Endothelial cell of umbilical vein (primary cell): Measurements from ENCODE around the gene VIPR2. TPM values are rescaled to one million over a fixed set of nuclear protein-coding genes. Genes with fewer than 3 reads are reported as not detected.

Experiments used
- BruUV-seq: library from RNA; stranded (reverse); fragments of 400-500 nt; replicated peaks from 2 replicates; lab custom pipeline; 2021; lab: Mats Ljungman, UMichigan
- CTCF ChIA-PET: fragments of 300-600, 350-600 bp; sonication (Branson Sonifier 250); formaldehyde crosslinking; loops from one replicate; lab custom pipeline; 2021; ENCODE audit warnings: antibody characterized with exemption, inconsistent platforms; lab: Charles Lee
- POLR2A ChIA-PET: fragments of 300-600, 350-600 bp; sonication (Branson Sonifier 250); formaldehyde crosslinking; loops from one replicate; lab custom pipeline; 2021; ENCODE audit warnings: antibody characterized with exemption, inconsistent platforms; lab: Charles Lee
- DNase-seq: peaks from one replicate; pipeline ENCODE4 v3.0.0-alpha.2; 2011; ENCODE audit warnings: low read depth, low spot score
- FAIRE-seq: peaks from 2 replicates; lab custom pipeline; 2011; peaks lifted over from hg19 to GRCh38; lab: Jason Lieb, UNC
- H2AFZ ChIP-seq: 2 replicates; pipeline ENCODE4 v1.6.0; 2012; ENCODE audit warnings: low read depth, low read length, control low read depth, inconsistent platforms
- H3K27ac ChIP-seq: 2 replicates; pipeline ENCODE4 v1.5.1; 2011; ENCODE audit warnings: low read depth, mild to moderate bottlenecking, control low read depth, low read length, moderate library complexity; ENCODE audit not compliant: insufficient read depth
- H3K27me3 ChIP-seq, 2 experiments: 2 replicates each; pipeline versions ENCODE4 v1.6.0 to v1.6.1; 2011; ENCODE audit warnings: low read length in 2 of 2, mixed read lengths in 1 of 2; ENCODE audit not compliant: control insufficient read depth in 2 of 2, insufficient read depth in 2 of 2
- H3K36me3 ChIP-seq, 2 experiments: 2 replicates in 1 of 2; 3 replicates in 1 of 2; pipeline ENCODE4 v1.5.1; 2011; ENCODE audit warnings: low read length in 2 of 2, mild to moderate bottlenecking in 1 of 2, moderate library complexity in 1 of 2; ENCODE audit not compliant: control insufficient read depth in 2 of 2, insufficient read depth in 2 of 2; ENCODE audit errors: extremely low read depth in 1 of 2
- H3K4me1 ChIP-seq: 3 replicates; pipeline ENCODE4 v1.5.1; 2011; ENCODE audit warnings: mild to moderate bottlenecking, low read length; ENCODE audit not compliant: control insufficient read depth, insufficient read depth; ENCODE audit errors: extremely low read depth
- H3K4me2 ChIP-seq: 2 replicates; pipeline ENCODE4 v1.6.1; 2011; ENCODE audit warnings: low read length, control low read depth, mixed read lengths; ENCODE audit not compliant: insufficient read depth
- H3K4me3 ChIP-seq, 3 experiments: fragments of 200-600 bp in 1 of 3; sonication (generic), shearing (Covaris generic) in 1 of 3; replicated peaks in 1 of 3; 2 replicates each; pipeline ENCODE4 v1.5.1; 2011 to 2016; ENCODE audit warnings: control low read depth in 3 of 3, low read length in 3 of 3, mild to moderate bottlenecking in 2 of 3, inconsistent platforms in 1 of 3, low read depth in 1 of 3, moderate library complexity in 1 of 3; ENCODE audit not compliant: insufficient read depth in 1 of 3
- H3K79me2 ChIP-seq: 2 replicates; pipeline ENCODE4 v1.6.0; 2012; ENCODE audit warnings: low read length, inconsistent platforms; ENCODE audit not compliant: control insufficient read depth, insufficient read depth
- H3K9ac ChIP-seq: replicated peaks from 2 replicates; pipeline ENCODE3; 2011; ENCODE audit warnings: low read length, control low read depth; ENCODE audit not compliant: insufficient read depth; ENCODE audit errors: extremely low read depth
- H3K9me1 ChIP-seq: replicated peaks from 3 replicates; pipeline ENCODE4 v1.6.0; 2011; ENCODE audit warnings: mild to moderate bottlenecking, low read length; ENCODE audit not compliant: control insufficient read depth, insufficient read depth; ENCODE audit errors: extremely low read depth
- H3K9me3 ChIP-seq: replicated peaks from 2 replicates; pipeline ENCODE4 v1.5.1; 2012; ENCODE audit warnings: low read length, inconsistent platforms; ENCODE audit not compliant: control insufficient read depth, insufficient read depth
- H4K20me1 ChIP-seq: replicated peaks from 2 replicates; pipeline ENCODE3; 2011; ENCODE audit warnings: mild to moderate bottlenecking, low read length; ENCODE audit not compliant: control insufficient read depth, insufficient read depth; ENCODE audit errors: extremely low read depth
- EZH2 ChIP-seq: IDR thresholded peaks from 2 replicates; pipeline ENCODE4 v1.6.1; 2012; ENCODE audit warnings: borderline replicate concordance, low read depth, mild to moderate bottlenecking, moderate library complexity, low read length, inconsistent platforms; ENCODE audit not compliant: severe bottlenecking
- FOS ChIP-seq: IDR thresholded peaks from 2 replicates; pipeline ENCODE4 v1.6.1; 2011; ENCODE audit warnings: mild to moderate bottlenecking, low read length, moderate library complexity, borderline replicate concordance; ENCODE audit not compliant: insufficient read depth
- GATA2 ChIP-seq: IDR thresholded peaks from 2 replicates; pipeline ENCODE4 v1.7.0; 2011; ENCODE audit warnings: low read depth, mild to moderate bottlenecking, moderate library complexity, mixed read lengths, low read length; ENCODE audit not compliant: insufficient read length, insufficient read depth
- JUN ChIP-seq: IDR thresholded peaks from 2 replicates; pipeline ENCODE4 v1.6.1; 2011; ENCODE audit warnings: borderline replicate concordance, low read depth; ENCODE audit not compliant: insufficient read length, insufficient read depth
- MYC ChIP-seq: IDR thresholded peaks from one replicate; pipeline ENCODE4 v1.6.1; 2011; ENCODE audit warnings: mild to moderate bottlenecking, low read depth, low read length
- POLR2A ChIP-seq: IDR thresholded peaks from 2 replicates; pipeline ENCODE4 v1.6.1; 2012; ENCODE audit warnings: low read depth, mild to moderate bottlenecking, control low read depth, low read length
- POLR2AphosphoS5 ChIP-seq: IDR thresholded peaks from 2 replicates; pipeline ENCODE4 v1.6.1; 2012; ENCODE audit warnings: low read depth, mild to moderate bottlenecking, control low read depth, low read length, moderate library complexity; ENCODE audit not compliant: insufficient read depth
- dilution Hi-C: fragments of 300-500 bp; cut with MboI; formaldehyde crosslinking; loops from one replicate; pipeline ENCODE4 v1.15.0; 2019; ENCODE audit warnings: low sequenced_read_pairs; ENCODE audit not compliant: extremely low pct_ligation_motif_present
- intact Hi-C: fragments of 100-400 bp; cut with micrococcal nuclease; formaldehyde crosslinking; loops from one replicate; pipeline ENCODE4 v1.10.0; 2022
- polyA plus RNA-seq, 4 experiments: library from polyadenylated mRNA; depleted of rRNA in 3 of 4; stranded (reverse) in 3 of 4; unstranded in 1 of 4; fragments of >200 nt; gene quantifications; 2 replicates each; pipeline versions ENCODE4 v1.2.1 to v1.2.3, GENCODE V29; 2011 to 2012; ENCODE audit warnings: missing spikeins in 1 of 4
- total RNA-seq: library from RNA; stranded (reverse); gene quantifications from 2 replicates; pipeline ENCODE4 v1.2.3, GENCODE V29; 2021
- TF ChIP-seq, protein P1 (sequence below): IDR thresholded peaks from 2 replicates; pipeline ENCODE4 v1.6.1; 2011; ENCODE audit not compliant: insufficient read depth, insufficient read length
- TF ChIP-seq, protein P2 (sequence below), 2 donors: IDR thresholded peaks; 1 replicate in 1 of 2; 2 replicates in 1 of 2; pipeline ENCODE4 v1.5.1; 2011; ENCODE audit warnings: low read length in 2 of 2, mild to moderate bottlenecking in 2 of 2, moderate library complexity in 2 of 2, control low read depth in 1 of 2, inconsistent platforms in 1 of 2, low read depth in 1 of 2; ENCODE audit not compliant: insufficient read depth in 1 of 2; ENCODE audit errors: extremely low read depth in 1 of 2

Gene VIPR2
- total and polyA plus RNA-seq, 2 donors (not counting 3 experiments of a cell fraction or from before 2014, with no cell fraction given) = not detected

DNA sequence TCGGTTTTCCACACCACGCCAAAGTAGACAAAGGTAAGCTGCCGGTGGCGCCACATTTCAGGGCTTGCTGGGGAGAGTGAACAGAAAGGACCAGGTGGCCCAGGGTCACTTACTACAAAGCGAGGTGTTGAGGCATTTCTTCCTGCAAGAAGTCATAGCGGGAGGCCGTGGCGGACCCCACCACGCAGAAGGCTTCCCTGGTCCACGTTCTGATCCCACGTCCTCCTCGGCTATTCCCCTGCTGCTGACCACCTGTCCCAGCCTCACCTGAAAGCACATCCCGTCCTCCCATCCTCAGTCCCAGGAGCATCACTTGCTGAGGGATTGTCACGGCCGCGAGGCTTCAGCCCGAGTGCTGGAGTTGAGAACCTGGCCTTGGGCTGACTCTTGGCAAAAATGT is 149.2 kb downstream of the VIPR2 start:
- Histone ChIP-seq H3K27ac (no peak overlapping the region), H3K79me2 (no peaks in the 10 kb centered on the region), H3K4me1 (no peaks in the 10 kb centered on the region), H4K20me1 (no peaks in the 10 kb centered on the region), H2AFZ (no peak overlapping the region), H3K4me2 (no peak overlapping the region), H3K9me1 (no peaks in the 10 kb centered on the region), H3K36me3 (no peaks in the 10 kb centered on the region), H3K9ac (no peak overlapping the region), H3K9me3 (no peaks in the 10 kb centered on the region), H3K27me3 (peaks cover 3 to 5% of the 10 kb centered on the region in 2 experiments), H3K4me3 (no peak overlapping the region)
- TF ChIP-seq, protein P1, sequence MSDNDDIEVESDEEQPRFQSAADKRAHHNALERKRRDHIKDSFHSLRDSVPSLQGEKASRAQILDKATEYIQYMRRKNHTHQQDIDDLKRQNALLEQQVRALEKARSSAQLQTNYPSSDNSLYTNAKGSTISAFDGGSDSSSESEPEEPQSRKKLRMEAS = no peak
- no peak for TF ChIP-seq POLR2AphosphoS5
- no peak for TF ChIP-seq MYC
- TF ChIP-seq, protein P2, sequence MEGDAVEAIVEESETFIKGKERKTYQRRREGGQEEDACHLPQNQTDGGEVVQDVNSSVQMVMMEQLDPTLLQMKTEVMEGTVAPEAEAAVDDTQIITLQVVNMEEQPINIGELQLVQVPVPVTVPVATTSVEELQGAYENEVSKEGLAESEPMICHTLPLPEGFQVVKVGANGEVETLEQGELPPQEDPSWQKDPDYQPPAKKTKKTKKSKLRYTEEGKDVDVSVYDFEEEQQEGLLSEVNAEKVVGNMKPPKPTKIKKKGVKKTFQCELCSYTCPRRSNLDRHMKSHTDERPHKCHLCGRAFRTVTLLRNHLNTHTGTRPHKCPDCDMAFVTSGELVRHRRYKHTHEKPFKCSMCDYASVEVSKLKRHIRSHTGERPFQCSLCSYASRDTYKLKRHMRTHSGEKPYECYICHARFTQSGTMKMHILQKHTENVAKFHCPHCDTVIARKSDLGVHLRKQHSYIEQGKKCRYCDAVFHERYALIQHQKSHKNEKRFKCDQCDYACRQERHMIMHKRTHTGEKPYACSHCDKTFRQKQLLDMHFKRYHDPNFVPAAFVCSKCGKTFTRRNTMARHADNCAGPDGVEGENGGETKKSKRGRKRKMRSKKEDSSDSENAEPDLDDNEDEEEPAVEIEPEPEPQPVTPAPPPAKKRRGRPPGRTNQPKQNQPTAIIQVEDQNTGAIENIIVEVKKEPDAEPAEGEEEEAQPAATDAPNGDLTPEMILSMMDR (IDR thresholded peaks at IDR 0.05; ENCODE audit: extremely low read depth in 1 of 2, insufficient read depth in 1 of 2, low read depth in 1 of 2, low read length in 2 of 2) = no peak
- TF ChIP-seq GATA2 = no peak
- no peak for TF ChIP-seq POLR2A
- TF ChIP-seq EZH2 = no peak
- no peak for TF ChIP-seq FOS
- TF ChIP-seq JUN = no peak
- ChIA-PET CTCF (no interaction called here), POLR2A (no interaction called here)
- dilution Hi-C loops (no loop called here), intact Hi-C loops (no loop called here)
- no peak for FAIRE-seq
- no peak for DNase-seq
- BruUV-seq = no TSS peak
